B cell (primary cell): Measurements from ENCODE around the gene ZNF99. TPM values are rescaled to one million over a fixed set of nuclear protein-coding genes. Genes with fewer than 3 reads are reported as not detected.
"Not testable (repeated sequence)": the region's sequence is repeated elsewhere in the genome, so short reads cannot be mapped to it uniquely, and the experiment has no call there.

Experiments
- ATAC-seq: fragments of 200-7000 bp; cut with Tn5 transposase; one replicate; pipeline ENCODE4 v1.10.0; 2021; ENCODE audit warnings: low read depth, mild to moderate bottlenecking, moderate number of reproducible peaks, moderate library complexity
- CTCF ChIA-PET: fragments of 350-600 bp; sonication (Branson Sonifier 250); formaldehyde crosslinking; loops from one replicate; lab custom pipeline; 2021; ENCODE audit warnings: antibody characterized with exemption, inconsistent platforms; lab: Charles Lee
- POLR2A ChIA-PET: fragments of 350-600 bp; sonication (Branson Sonifier 250); formaldehyde crosslinking; loops from one replicate; lab custom pipeline; 2021; ENCODE audit warnings: antibody characterized with exemption; lab: Charles Lee
- DNase-seq: peaks from one replicate; pipeline ENCODE4 v3.0.0; 2013
- H2AFZ ChIP-seq: 2 replicates; pipeline ENCODE4 v1.6.1; 2012; ENCODE audit warnings: mild to moderate bottlenecking, low read depth, low read length; ENCODE audit not compliant: insufficient read depth, poor library complexity, severe bottlenecking
- H3K27ac ChIP-seq, 2 donors: 1 replicate in 1 of 2; 2 replicates in 1 of 2; pipeline ENCODE4 v1.5.1; 2012 to 2013; ENCODE audit warnings: low read length in 2 of 2, mild to moderate bottlenecking in 2 of 2, moderate library complexity in 1 of 2
- H3K27me3 ChIP-seq, 4 experiments: fragments of 200-600 bp in 1 of 4; sonication (generic) in 1 of 4; replicated peaks in 1 of 4; 1 replicate in 2 of 4; 2 replicates in 2 of 4; pipeline versions ENCODE4 v1.6.1 to v1.7.0; 2013 to 2016; ENCODE audit warnings: low read length in 3 of 4, mild to moderate bottlenecking in 2 of 4, mixed read lengths in 1 of 4, moderate library complexity in 1 of 4; ENCODE audit not compliant: insufficient read depth in 4 of 4, control insufficient read depth in 3 of 4; ENCODE audit errors: control extremely low read depth in 1 of 4
- H3K36me3 ChIP-seq, 2 experiments: replicated peaks in 1 of 2; 1 replicate in 1 of 2; 2 replicates in 1 of 2; pipeline versions ENCODE4 v1.6.1 to v1.7.1; 2013; ENCODE audit warnings: low read length in 1 of 2; ENCODE audit not compliant: insufficient read depth in 2 of 2, control insufficient read depth in 1 of 2; ENCODE audit errors: control extremely low read depth in 1 of 2, extremely low read depth in 1 of 2
- H3K4me1 ChIP-seq, 2 donors: fragments of 200-600 bp in 1 of 2; sonication (generic) in 1 of 2; 1 replicate in 1 of 2; 2 replicates in 1 of 2; pipeline versions ENCODE4 v1.5.1 to v1.6.1; 2013 to 2017; ENCODE audit warnings: low read length in 2 of 2; ENCODE audit not compliant: control insufficient read depth in 2 of 2, insufficient read depth in 2 of 2
- H3K4me2 ChIP-seq: replicated peaks from 2 replicates; pipeline ENCODE3; 2012; ENCODE audit warnings: mild to moderate bottlenecking, low read depth, low read length; ENCODE audit not compliant: poor library complexity, severe bottlenecking
- H3K4me3 ChIP-seq, 5 experiments: fragments of 200-600 bp in 1 of 5; sonication (generic) in 1 of 5; 1 replicate in 3 of 5; 2 replicates in 2 of 5; pipeline versions ENCODE4 v1.5.1 to v1.7.0; 2011 to 2016; ENCODE audit warnings: low read length in 4 of 5, mild to moderate bottlenecking in 4 of 5, low read depth in 2 of 5, control low read depth in 1 of 5, moderate library complexity in 1 of 5; ENCODE audit not compliant: insufficient read depth in 1 of 5; ENCODE audit errors: control extremely low read depth in 1 of 5, extremely low read depth in 1 of 5
- H3K79me2 ChIP-seq: fragments of 200-600 bp; sonication (generic); one replicate; pipeline ENCODE4 v1.6.0; 2016; ENCODE audit warnings: low read length; ENCODE audit not compliant: control insufficient read depth, insufficient read depth
- H3K9ac ChIP-seq: fragments of 200-600 bp; sonication (generic); 2 replicates; pipeline ENCODE4 v1.6.1; 2017; ENCODE audit warnings: mild to moderate bottlenecking, low read length, moderate library complexity
- H3K9me3 ChIP-seq, 3 donors: one replicate each; pipeline versions ENCODE4 v1.6.1 to v1.7.1; 2013; ENCODE audit warnings: low read length in 2 of 3; ENCODE audit not compliant: control insufficient read depth in 2 of 3, insufficient read depth in 1 of 3; ENCODE audit errors: control extremely low read depth in 1 of 3
- H4K20me1 ChIP-seq: 2 replicates; pipeline ENCODE4 v1.6.0; 2012; ENCODE audit warnings: mild to moderate bottlenecking, low read length; ENCODE audit not compliant: insufficient read depth, control insufficient read depth, poor library complexity, severe bottlenecking
- H3K27ac Mint-ChIP-seq: one replicate; pipeline ENCODE4 v1.8.0; 2021; ENCODE audit warnings: mixed read lengths
- H3K27me3 Mint-ChIP-seq: one replicate; pipeline ENCODE4 v1.8.0; 2021; ENCODE audit warnings: mixed read lengths
- H3K4me1 Mint-ChIP-seq: one replicate; pipeline ENCODE4 v1.8.0; 2021; ENCODE audit warnings: mixed read lengths
- H3K4me3 Mint-ChIP-seq: one replicate; pipeline ENCODE4 v1.8.0; 2021; ENCODE audit warnings: mixed read lengths
- H3K9me3 Mint-ChIP-seq: one replicate; pipeline ENCODE4 v1.8.0; 2022; ENCODE audit warnings: mixed read lengths; ENCODE audit not compliant: insufficient read depth
- EZH2 ChIP-seq: IDR thresholded peaks from 2 replicates; pipeline ENCODE4 v1.6.1; 2012; ENCODE audit warnings: borderline replicate concordance, low read depth, mild to moderate bottlenecking, moderate library complexity, low read length; ENCODE audit not compliant: insufficient read depth, poor library complexity, severe bottlenecking
- WGBS: methylation state at CpG from one replicate; pipeline ENCODE4 v1.1.5; 2013; ENCODE audit warnings: missing lambda C conversion rate; ENCODE audit not compliant: insufficient coverage; 5-methylcytosine and 5-hydroxymethylcytosine counted together
- intact Hi-C: fragments of 100-400 bp; cut with micrococcal nuclease; formaldehyde crosslinking; loops from one replicate; pipeline ENCODE4 v1.10.0; 2022
- polyA plus RNA-seq: library from polyadenylated mRNA; depleted of rRNA; stranded (reverse); fragments of >200 nt; gene quantifications from 2 replicates; pipeline ENCODE4 v1.2.3, GENCODE V29; 2012
- total RNA-seq, 2 donors: library from RNA; stranded (reverse); fragments of 120-200 nt in 1 of 2; gene quantifications; 1 replicate in 1 of 2; 2 replicates in 1 of 2; pipeline versions ENCODE4 v1.2.3 to v1.2.4, GENCODE V29; 2013 to 2022
- TF ChIP-seq, protein P1 (sequence below): fragments of 200-600 bp; IDR thresholded peaks from one replicate; pipeline ENCODE4 v1.8.0; 2022; ENCODE audit warnings: antibody characterized with exemption, mild to moderate bottlenecking

ZNF99 gene
- total and polyA plus RNA-seq, 2 donors (not counting 1 experiment from before 2014, with no cell fraction given): 0.06 TPM; not detected in 1

- no peaks in the 10 kb centered on the region for H3K36me3 ChIP-seq
- H2AFZ ChIP-seq: no peak overlapping the region
- H3K4me1 ChIP-seq: no peaks in the 10 kb centered on the region
- no peak overlapping the region for H3K4me2 ChIP-seq
- peaks cover 2 to 50% (median 6%) of the 10 kb centered on the region in 3 donors for H3K9me3 ChIP-seq
- H3K4me3 ChIP-seq: no peak overlapping the region
- ChIA-PET CTCF (no interaction called here), POLR2A (no interaction called here)
- intact Hi-C loops: no loop called here
- no peak overlapping the region for H3K9ac ChIP-seq
- ATAC-seq: no peak
- no peak overlapping the region for H3K4me3 Mint-ChIP-seq
- H3K27ac ChIP-seq: no peak overlapping the region
- WGBS: 57% methylated on average over 5 of the region's 11 CpGs
- peaks cover 9% of the 10 kb centered on the region for H3K9me3 Mint-ChIP-seq
- H4K20me1 ChIP-seq: no peaks in the 10 kb centered on the region
- no peak overlapping the region for H3K27ac Mint-ChIP-seq
- H3K27me3 Mint-ChIP-seq: no peaks in the 10 kb centered on the region
- TF ChIP-seq, protein P1, sequence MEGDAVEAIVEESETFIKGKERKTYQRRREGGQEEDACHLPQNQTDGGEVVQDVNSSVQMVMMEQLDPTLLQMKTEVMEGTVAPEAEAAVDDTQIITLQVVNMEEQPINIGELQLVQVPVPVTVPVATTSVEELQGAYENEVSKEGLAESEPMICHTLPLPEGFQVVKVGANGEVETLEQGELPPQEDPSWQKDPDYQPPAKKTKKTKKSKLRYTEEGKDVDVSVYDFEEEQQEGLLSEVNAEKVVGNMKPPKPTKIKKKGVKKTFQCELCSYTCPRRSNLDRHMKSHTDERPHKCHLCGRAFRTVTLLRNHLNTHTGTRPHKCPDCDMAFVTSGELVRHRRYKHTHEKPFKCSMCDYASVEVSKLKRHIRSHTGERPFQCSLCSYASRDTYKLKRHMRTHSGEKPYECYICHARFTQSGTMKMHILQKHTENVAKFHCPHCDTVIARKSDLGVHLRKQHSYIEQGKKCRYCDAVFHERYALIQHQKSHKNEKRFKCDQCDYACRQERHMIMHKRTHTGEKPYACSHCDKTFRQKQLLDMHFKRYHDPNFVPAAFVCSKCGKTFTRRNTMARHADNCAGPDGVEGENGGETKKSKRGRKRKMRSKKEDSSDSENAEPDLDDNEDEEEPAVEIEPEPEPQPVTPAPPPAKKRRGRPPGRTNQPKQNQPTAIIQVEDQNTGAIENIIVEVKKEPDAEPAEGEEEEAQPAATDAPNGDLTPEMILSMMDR: no peak
- TF ChIP-seq EZH2: no peak
- no peaks in the 10 kb centered on the region for H3K79me2 ChIP-seq
- no peaks in the 10 kb centered on the region for H3K4me1 Mint-ChIP-seq
- no peak for DNase-seq
- H3K27me3 ChIP-seq: no peaks in the 10 kb centered on the region
Measured at GRCh38 chr19:22806418-22806817, 22.5 kb upstream of the ZNF99 start.

GRCh38 chr19:22797040-22797439 is 13.1 kb upstream of the ZNF99 start:
- H3K4me1 ChIP-seq: no peaks in the 10 kb centered on the region
- Mint-ChIP-seq H3K27me3 (no peaks in the 10 kb centered on the region), H3K9me3 (peaks cover 22% of the 10 kb centered on the region), H3K4me3 (no peak overlapping the region), H3K27ac (no peak overlapping the region), H3K4me1 (no peaks in the 10 kb centered on the region)
- H3K36me3 ChIP-seq: no peaks in the 10 kb centered on the region
- H4K20me1 ChIP-seq: no peaks in the 10 kb centered on the region
- DNase-seq: no peak
- no peaks in the 10 kb centered on the region for H3K27me3 ChIP-seq
- no peak overlapping the region for H3K4me2 ChIP-seq
- intact Hi-C loops: no loop called here
- 63% methylated on average over 3 of the region's 5 CpGs for WGBS
- H2AFZ ChIP-seq: no peak overlapping the region
- H3K79me2 ChIP-seq: no peaks in the 10 kb centered on the region
- ATAC-seq: no peak
- ChIA-PET CTCF (no interaction called here), POLR2A (no interaction called here)
- H3K9ac ChIP-seq: no peak overlapping the region
- peaks cover 1 to 39% (median 7%) of the 10 kb centered on the region in 3 donors for H3K9me3 ChIP-seq
- H3K27ac ChIP-seq: no peak overlapping the region
- H3K4me3 ChIP-seq: no peak overlapping the region
- no peak for TF ChIP-seq EZH2
- TF ChIP-seq, protein P1: no peak

DNA sequence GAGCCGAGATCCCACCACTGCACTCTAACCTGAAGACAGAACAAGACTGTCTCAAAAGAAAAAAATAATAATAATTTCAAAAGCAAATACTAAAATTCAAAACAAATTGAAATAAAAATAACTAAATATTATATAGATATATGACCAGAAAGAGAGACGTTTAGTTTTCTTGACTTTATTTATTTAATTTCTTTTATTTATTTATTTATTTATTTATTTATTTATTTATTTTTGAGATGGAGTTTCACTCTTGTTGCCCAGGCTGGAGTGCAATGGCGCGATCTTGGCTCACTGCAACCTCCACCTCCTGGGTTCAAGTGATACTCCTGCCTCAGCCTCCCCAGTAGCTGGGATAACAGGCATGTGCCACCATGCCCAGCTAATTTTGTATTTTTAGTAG is 8.9 kb upstream of the ZNF99 start:
- H3K9me3 ChIP-seq: peaks cover 0 to 23% (median 1%) of the 10 kb centered on the region in 3 donors
- CTCF ChIA-PET, H3K4me1 Mint-ChIP-seq, H3K36me3 ChIP-seq, H4K20me1 ChIP-seq, H3K4me2 ChIP-seq, intact Hi-C loops, ATAC-seq, H3K4me3 Mint-ChIP-seq, H2AFZ ChIP-seq, DNase-seq, H3K4me3 ChIP-seq, H3K27me3 Mint-ChIP-seq, H3K27ac ChIP-seq, H3K27me3 ChIP-seq, H3K9ac ChIP-seq, H3K79me2 ChIP-seq, POLR2A ChIA-PET, H3K27ac Mint-ChIP-seq, H3K4me1 ChIP-seq: not testable (repeated sequence)
- peaks cover 13% of the 10 kb centered on the region for H3K9me3 Mint-ChIP-seq
- no CpG with 5 or more reads among the region's 4 CpGs for WGBS
